Breast epithelium (tissue), 3 donors: ENCODE data around the gene SLC25A15.

Source experiments
- CTCF ChIP-seq, 3 donors: fragments of 450-650 bp; IDR thresholded peaks; one replicate each; pipeline ENCODE4 v1.5.1; 2016 to 2017; ENCODE audit warnings: antibody characterized with exemption in 3 of 3, mild to moderate bottlenecking in 3 of 3, moderate library complexity in 3 of 3
- POLR2A ChIP-seq: fragments of 450-650 bp; IDR thresholded peaks from one replicate; pipeline ENCODE4 v1.6.1; 2016; ENCODE audit warnings: antibody characterized with exemption, mild to moderate bottlenecking, moderate library complexity
- POLR2AphosphoS5 ChIP-seq, 3 donors: sonication (generic); formaldehyde crosslinking; IDR thresholded peaks; one replicate each; pipeline ENCODE4 v1.6.1; 2017; ENCODE audit warnings: antibody characterized with exemption in 3 of 3

- TF ChIP-seq POLR2AphosphoS5 (IDR thresholded peaks at IDR 0.05), result no peak
- TF ChIP-seq CTCF (IDR thresholded peaks at IDR 0.05), result no peak
- no peak for TF ChIP-seq POLR2A
Observed at GRCh38 chr13:40776681-40777165, 12.7 kb upstream of the SLC25A15 start.
